Esophagus muscularis mucosa (tissue), 4 donors: Measurements from ENCODE around the gene ATP10D. TPM values are rescaled to one million over a fixed set of nuclear protein-coding genes. Genes with fewer than 3 reads are reported as not detected.
"Not testable (repeated sequence)": the region's sequence is repeated elsewhere in the genome, so short reads cannot be mapped to it uniquely, and the experiment has no call there.

Experiments
- DNase-seq: peaks from one replicate; pipeline ENCODE4 v3.0.0-alpha.2; 2017; ENCODE audit errors: extremely low spot score
- H3K27ac ChIP-seq, 4 donors: fragments of 200-600 bp; sonication (generic); replicated peaks in 1 of 4; 1 replicate in 3 of 4; 2 replicates in 1 of 4; pipeline ENCODE4 v1.5.1; 2016 to 2019; ENCODE audit warnings: mild to moderate bottlenecking in 1 of 4
- H3K27me3 ChIP-seq, 4 donors: fragments of 200-600 bp; sonication (generic); one replicate each; pipeline versions ENCODE4 v1.5.1 to v1.6.0; 2016 to 2019
- H3K36me3 ChIP-seq, 4 donors: fragments of 200-600 bp; sonication (generic); one replicate each; pipeline ENCODE4 v1.5.1; 2016 to 2019
- H3K4me1 ChIP-seq, 4 donors: fragments of 200-600 bp; sonication (generic); one replicate each; pipeline ENCODE4 v1.5.1; 2016 to 2019
- H3K4me3 ChIP-seq, 4 donors: fragments of 200-600 bp; sonication (generic); 1 replicate in 2 of 4; 2 replicates in 2 of 4; pipeline ENCODE4 v1.5.1; 2016 to 2019; ENCODE audit warnings: mild to moderate bottlenecking in 4 of 4, moderate library complexity in 1 of 4
- H3K9me3 ChIP-seq, 4 donors: fragments of 200-600 bp; sonication (generic); 1 replicate in 3 of 4; 2 replicates in 1 of 4; pipeline ENCODE4 v1.5.1; 2016 to 2019
- EP300 ChIP-seq: sonication (generic); formaldehyde crosslinking; IDR thresholded peaks from one replicate; pipeline ENCODE4 v1.6.1; 2017; ENCODE audit warnings: antibody characterized with exemption
- POLR2A ChIP-seq: fragments of 450-650 bp; IDR thresholded peaks from one replicate; pipeline ENCODE4 v1.6.1; 2017; ENCODE audit warnings: antibody characterized with exemption, moderate library complexity, mild to moderate bottlenecking, low read depth
- POLR2AphosphoS5 ChIP-seq, 2 donors: sonication (generic); formaldehyde crosslinking; IDR thresholded peaks; one replicate each; pipeline ENCODE4 v1.6.1; 2017; ENCODE audit warnings: antibody characterized with exemption in 2 of 2
- WGBS: methylation state at CpG from one replicate; pipeline ENCODE4 v1.1.5; 2018; 5-methylcytosine and 5-hydroxymethylcytosine counted together
- intact Hi-C: fragments of 100-400 bp; cut with DNase I; formaldehyde crosslinking; loops from one replicate; pipeline ENCODE4 v1.15.1; 2023
- total RNA-seq, 4 donors: library from RNA; depleted of rRNA; stranded (reverse); fragments of >200 nt; gene quantifications; one replicate each; pipeline versions ENCODE4 v1.1.0 to v1.2.1, GENCODE V29; 2016
- TF ChIP-seq, protein P1 (sequence below), 3 experiments: fragments of 200-600 bp in 2 of 3; fragments of 450-650 bp in 1 of 3; sonication (generic) in 2 of 3; IDR thresholded peaks; one replicate each; pipeline ENCODE4 v1.5.1; 2017 to 2019; ENCODE audit warnings: antibody characterized with exemption in 3 of 3, mild to moderate bottlenecking in 2 of 3, moderate library complexity in 1 of 3

The ATP10D gene
- total RNA-seq, 4 donors from 2014 or later: 16.8 to 24.4 (median 19.8) TPM

DNA sequence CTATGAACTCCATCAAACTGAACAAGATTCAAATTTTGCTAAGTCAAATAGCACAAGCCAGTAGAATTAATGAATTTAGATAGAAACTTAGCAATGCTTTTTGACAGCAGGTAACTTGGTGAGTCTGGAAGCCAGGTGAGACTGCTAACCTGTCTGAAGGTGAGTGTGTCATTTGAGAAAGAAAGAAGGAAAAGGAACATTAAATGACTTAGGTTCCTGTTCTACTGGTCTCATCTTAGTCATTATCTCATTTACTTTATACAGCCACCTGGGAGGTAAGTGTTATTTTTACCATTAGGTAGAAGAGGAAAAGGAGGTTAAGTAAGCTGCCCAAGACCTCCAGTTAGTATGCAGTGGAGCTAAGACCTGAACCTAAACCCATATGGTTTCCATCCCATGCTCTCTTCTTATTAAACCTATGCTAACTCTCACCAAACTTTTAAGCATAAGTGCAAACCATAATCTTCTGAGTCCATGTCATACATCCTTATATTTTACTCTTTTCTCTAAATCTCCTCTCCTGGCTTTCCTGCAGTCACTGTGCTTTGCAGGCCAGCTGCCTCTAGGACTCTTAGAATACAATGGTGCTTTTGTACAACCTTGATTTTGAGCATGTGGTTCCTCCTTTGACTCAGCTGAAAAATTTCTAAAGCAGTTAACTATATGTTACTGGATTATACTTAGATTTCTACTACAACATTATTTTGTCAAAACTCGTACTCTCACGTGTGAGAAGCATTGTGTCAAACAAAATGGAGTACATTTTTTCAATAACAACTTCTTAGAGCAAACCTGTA lies 68.5 kb downstream of the ATP10D start:
- Histone ChIP-seq H3K27me3 (no peaks in the 10 kb centered on the region), H3K4me3 (no peak overlapping the region), H3K9me3 (no peaks in the 10 kb centered on the region), H3K4me1 (no peaks in the 10 kb centered on the region), H3K36me3 (peaks cover 0 to 64% (median 37%) of the 10 kb centered on the region in 4 donors), H3K27ac (no peak overlapping the region)
- intact Hi-C loops: no loop called here
- 92% methylated on average over 2 of the region's 2 CpGs for WGBS
- no peak for DNase-seq
- TF ChIP-seq, protein P1, sequence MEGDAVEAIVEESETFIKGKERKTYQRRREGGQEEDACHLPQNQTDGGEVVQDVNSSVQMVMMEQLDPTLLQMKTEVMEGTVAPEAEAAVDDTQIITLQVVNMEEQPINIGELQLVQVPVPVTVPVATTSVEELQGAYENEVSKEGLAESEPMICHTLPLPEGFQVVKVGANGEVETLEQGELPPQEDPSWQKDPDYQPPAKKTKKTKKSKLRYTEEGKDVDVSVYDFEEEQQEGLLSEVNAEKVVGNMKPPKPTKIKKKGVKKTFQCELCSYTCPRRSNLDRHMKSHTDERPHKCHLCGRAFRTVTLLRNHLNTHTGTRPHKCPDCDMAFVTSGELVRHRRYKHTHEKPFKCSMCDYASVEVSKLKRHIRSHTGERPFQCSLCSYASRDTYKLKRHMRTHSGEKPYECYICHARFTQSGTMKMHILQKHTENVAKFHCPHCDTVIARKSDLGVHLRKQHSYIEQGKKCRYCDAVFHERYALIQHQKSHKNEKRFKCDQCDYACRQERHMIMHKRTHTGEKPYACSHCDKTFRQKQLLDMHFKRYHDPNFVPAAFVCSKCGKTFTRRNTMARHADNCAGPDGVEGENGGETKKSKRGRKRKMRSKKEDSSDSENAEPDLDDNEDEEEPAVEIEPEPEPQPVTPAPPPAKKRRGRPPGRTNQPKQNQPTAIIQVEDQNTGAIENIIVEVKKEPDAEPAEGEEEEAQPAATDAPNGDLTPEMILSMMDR (IDR thresholded peaks at IDR 0.05): no peak
- TF ChIP-seq POLR2A (no peak), EP300 (no peak), POLR2AphosphoS5 (IDR thresholded peaks at IDR 0.05) (no peak)

GRCh38 chr4:47555920-47556319 lies 70.8 kb downstream of the ATP10D start:
- DNase-seq, H3K27ac ChIP-seq, H3K4me1 ChIP-seq, H3K9me3 ChIP-seq, intact Hi-C loops, H3K4me3 ChIP-seq, H3K27me3 ChIP-seq: not testable (repeated sequence)
- 96% methylated on average over 3 of the region's 3 CpGs for WGBS
- peaks cover under 1 to 62% (median 41%) of the 10 kb centered on the region in 4 donors for H3K36me3 ChIP-seq

GRCh38 chr4:47557255-47557654 lies 72.2 kb downstream of the ATP10D start:
- no peaks in the 10 kb centered on the region for H3K27me3 ChIP-seq
- H3K4me1 ChIP-seq: no peaks in the 10 kb centered on the region
- DNase-seq: no peak
- H3K9me3 ChIP-seq: no peaks in the 10 kb centered on the region
- H3K36me3 ChIP-seq: peaks cover 4 to 70% (median 43%) of the 10 kb centered on the region in 4 donors
- H3K4me3 ChIP-seq: no peak overlapping the region
- intact Hi-C loops: no loop called here
- TF ChIP-seq POLR2AphosphoS5 (IDR thresholded peaks at IDR 0.05) (no peak), EP300 (no peak), POLR2A (no peak)
- TF ChIP-seq, protein P1 (IDR thresholded peaks at IDR 0.05): no peak
- 99% methylated on average over 2 of the region's 2 CpGs for whole genome bisulfite sequencing
- H3K27ac ChIP-seq: no peak overlapping the region

- Histone ChIP-seq H3K4me3 (no peak overlapping the region), H3K4me1 (peaks cover 0 to 7% (median 3%) of the 10 kb centered on the region in 4 donors), H3K9me3 (no peaks in the 10 kb centered on the region), H3K27ac (no peak overlapping the region), H3K27me3 (no peaks in the 10 kb centered on the region), H3K36me3 (peaks cover 4 to 71% (median 32%) of the 10 kb centered on the region in 4 donors)
- WGBS: 100% methylated on average over 1 of the region's 1 CpG
- intact Hi-C loops: loop anchor here (5.0 kb wide), 1 partner anchor 73 kb away; the partner anchor contains the start of gene ATP10D
- DNase-seq: peak; percentile 8
- TF ChIP-seq POLR2AphosphoS5 (IDR thresholded peaks at IDR 0.05): no peak
- TF ChIP-seq EP300: no peak
- TF ChIP-seq POLR2A: no peak
- TF ChIP-seq, protein P1 (IDR thresholded peaks at IDR 0.05): no peak
These were observed 75.6 kb downstream of the ATP10D start for GRCh38 chr4:47560682-47561081.

GRCh38 chr4:47561331-47561730 lies 76.3 kb downstream of the ATP10D start:
- DNase-seq: peak; percentile 10
- H3K36me3 ChIP-seq: peaks cover 4 to 73% (median 31%) of the 10 kb centered on the region in 4 donors
- intact Hi-C loops: loop anchor here (5.0 kb wide), 1 partner anchor 74 kb away; the partner anchor contains the start of gene ATP10D
- H3K27ac ChIP-seq: no peak overlapping the region
- H3K9me3 ChIP-seq: no peaks in the 10 kb centered on the region
- H3K4me1 ChIP-seq: peaks cover 0 to 7% (median 3%) of the 10 kb centered on the region in 4 donors
- H3K4me3 ChIP-seq: no peak overlapping the region
- WGBS: 86% methylated on average over 1 of the region's 1 CpG
- TF ChIP-seq, protein P1 (IDR thresholded peaks at IDR 0.05): no peak
- TF ChIP-seq EP300: no peak
- TF ChIP-seq POLR2A: no peak
- no peak for TF ChIP-seq POLR2AphosphoS5 (IDR thresholded peaks at IDR 0.05)
- H3K27me3 ChIP-seq: no peaks in the 10 kb centered on the region
